ENCODE data around the gene FOXO3. TPM values are rescaled to one million over a fixed set of nuclear protein-coding genes. Genes with fewer than 3 reads are reported as not detected.

FOXO3 gene
- total RNA-seq, 3 donors from 2014 or later (not counting 1 experiment from before 2014, with no cell fraction given) = 43.1 to 70.4 (median 51.3) TPM

GRCh38 chr6:108719477-108719876 is 158.8 kb downstream of the FOXO3 start:
- Mint-ChIP-seq H3K4me3 (no peak overlapping the region), H3K27me3 (ENCODE audit: low read depth in 2 of 2) (peaks cover 0 to 3% of the 10 kb centered on the region in 2 donors), H3K27ac (no peak overlapping the region), H3K9me3 (peaks cover 0 to 3% of the 10 kb centered on the region in 2 donors), H3K36me3 (peaks cover 7% of the 10 kb centered on the region), H3K4me1 (peaks cover 2 to 15% of the 10 kb centered on the region in 2 donors)
- DNase-seq (no peak), ATAC-seq (no peak)
- 93% methylated on average over 3 of the region's 3 CpGs for WGBS (ENCODE audit: insufficient coverage)
- Histone ChIP-seq H3K36me3 (ENCODE audit: control insufficient read depth, insufficient read depth, low read length) (no peaks in the 10 kb centered on the region), H3K4me3 (ENCODE audit: low read length) (no peak overlapping the region), H3K9me3 (ENCODE audit: control insufficient read depth, insufficient read depth, low read length) (peaks cover 6% of the 10 kb centered on the region), H3K4me1 (ENCODE audit: control insufficient read depth, insufficient read depth, low read length) (peaks cover 18% of the 10 kb centered on the region), H3K27ac (ENCODE audit: low read length) (no peak overlapping the region), H3K27me3 (ENCODE audit: control insufficient read depth, insufficient read depth, low read length) (no peaks in the 10 kb centered on the region)
- TF ChIP-seq CTCF (IDR thresholded peaks at IDR 0.05) = no peak
- intact Hi-C loops (cut with micrococcal nuclease) = no loop called here

- Mint-ChIP-seq H3K9me3 (peaks cover 0 to 3% of the 10 kb centered on the region in 2 donors), H3K27ac (no peak overlapping the region), H3K4me3 (no peak overlapping the region), H3K36me3 (peaks cover 7% of the 10 kb centered on the region), H3K27me3 (ENCODE audit: low read depth in 2 of 2) (peaks cover 0 to 3% of the 10 kb centered on the region in 2 donors), H3K4me1 (peaks cover 0 to 1% of the 10 kb centered on the region in 2 donors)
- Histone ChIP-seq H3K27me3 (ENCODE audit: control insufficient read depth, insufficient read depth, low read length) (no peaks in the 10 kb centered on the region), H3K36me3 (ENCODE audit: control insufficient read depth, insufficient read depth, low read length) (no peaks in the 10 kb centered on the region), H3K4me1 (ENCODE audit: control insufficient read depth, insufficient read depth, low read length) (peaks cover 4% of the 10 kb centered on the region), H3K9me3 (ENCODE audit: control insufficient read depth, insufficient read depth, low read length) (peaks cover 6% of the 10 kb centered on the region), H3K27ac (ENCODE audit: low read length) (no peak overlapping the region), H3K4me3 (ENCODE audit: low read length) (no peak overlapping the region)
- intact Hi-C loops (cut with micrococcal nuclease) = no loop called here
- DNase-seq (no peak), ATAC-seq (no peak)
- no peak for TF ChIP-seq CTCF (IDR thresholded peaks at IDR 0.05)
- WGBS (ENCODE audit: insufficient coverage) = 79% methylated on average over 2 of the region's 2 CpGs
Measured at GRCh38 chr6:108720827-108721226, 160.1 kb downstream of the FOXO3 start.

- 91% methylated on average over 3 of the region's 5 CpGs for whole genome bisulfite sequencing (ENCODE audit: insufficient coverage)
- Mint-ChIP-seq H3K27ac (no peak overlapping the region), H3K4me3 (no peak overlapping the region)
Measured at GRCh38 chr6:108721286-108721685, 160.6 kb downstream of the FOXO3 start.

More at GRCh38 chr6:108721286-108721685, 160.6 kb downstream of the FOXO3 start:
- no peak for ATAC-seq
- H3K36me3 ChIP-seq (ENCODE audit: control insufficient read depth, insufficient read depth, low read length) = no peaks in the 10 kb centered on the region
- intact Hi-C loops (cut with micrococcal nuclease) = no loop called here
- peaks cover 6% of the 10 kb centered on the region for H3K9me3 ChIP-seq (ENCODE audit: control insufficient read depth, insufficient read depth, low read length)
- no peak overlapping the region for H3K4me3 ChIP-seq (ENCODE audit: low read length)
- Mint-ChIP-seq H3K9me3 (peaks cover 0 to 3% of the 10 kb centered on the region in 2 donors), H3K4me1 (no peaks in the 10 kb centered on the region), H3K36me3 (peaks cover 7% of the 10 kb centered on the region), H3K27me3 (ENCODE audit: low read depth in 2 of 2) (peaks cover 0 to 3% of the 10 kb centered on the region in 2 donors)
- H3K4me1 ChIP-seq (ENCODE audit: control insufficient read depth, insufficient read depth, low read length) = no peaks in the 10 kb centered on the region
- no peak for TF ChIP-seq CTCF (IDR thresholded peaks at IDR 0.05)
- no peak overlapping the region for H3K27ac ChIP-seq (ENCODE audit: low read length)
- DNase-seq = no peak
- no peaks in the 10 kb centered on the region for H3K27me3 ChIP-seq (ENCODE audit: control insufficient read depth, insufficient read depth, low read length)
